Measurements from ENCODE around the gene GOLIM4. TPM values are rescaled to one million over a fixed set of nuclear protein-coding genes. Genes with fewer than 3 reads are reported as not detected.

The GOLIM4 gene
- total RNA-seq, 1 donor from 2014 or later: 43.1 TPM

GRCh38 chr3:167976516-167977361 lies 119.0 kb downstream of the GOLIM4 start:
- H3K36me3 ChIP-seq: no peaks in the 10 kb centered on the region
- no peaks in the 10 kb centered on the region for H3K4me1 ChIP-seq
- TF ChIP-seq CTCF (IDR thresholded peaks at IDR 0.05): no peak
- intact Hi-C loops (cut with DNase I): no loop called here
- H3K9me3 ChIP-seq: no peaks in the 10 kb centered on the region
- DNase-seq (ENCODE audit: low spot score in 2 of 2): no peak
- no peak overlapping the region for H3K27ac ChIP-seq
- no peak overlapping the region for H3K4me3 ChIP-seq
- H3K27me3 ChIP-seq: no peaks in the 10 kb centered on the region

- no peaks in the 10 kb centered on the region for H3K36me3 ChIP-seq
Measured at GRCh38 chr3:167973901-167974300, 121.8 kb downstream of the GOLIM4 start.

GRCh38 chr3:167973046-167973445 lies 122.7 kb downstream of the GOLIM4 start:
- H3K4me3 ChIP-seq: no peak overlapping the region
- intact Hi-C loops (cut with DNase I): no loop called here
- H3K27ac ChIP-seq: no peak overlapping the region
- no peaks in the 10 kb centered on the region for H3K4me1 ChIP-seq
- H3K27me3 ChIP-seq: no peaks in the 10 kb centered on the region
- no peaks in the 10 kb centered on the region for H3K36me3 ChIP-seq
- DNase-seq (ENCODE audit: low spot score in 2 of 2): no peak
- H3K9me3 ChIP-seq: no peaks in the 10 kb centered on the region
- TF ChIP-seq CTCF (IDR thresholded peaks at IDR 0.05): no peak

More at GRCh38 chr3:167973901-167974300, 121.8 kb downstream of the GOLIM4 start:
- H3K9me3 ChIP-seq: no peaks in the 10 kb centered on the region
- intact Hi-C loops (cut with DNase I): no loop called here
- DNase-seq (ENCODE audit: low spot score in 2 of 2): no peak
- H3K4me1 ChIP-seq: no peaks in the 10 kb centered on the region
- TF ChIP-seq CTCF (IDR thresholded peaks at IDR 0.05): no peak
- H3K4me3 ChIP-seq: no peak overlapping the region
- no peaks in the 10 kb centered on the region for H3K27me3 ChIP-seq
- no peak overlapping the region for H3K27ac ChIP-seq

GRCh38 chr3:167972502-167972901 lies 123.2 kb downstream of the GOLIM4 start:
- intact Hi-C loops (cut with DNase I): no loop called here
- Histone ChIP-seq H3K36me3 (no peaks in the 10 kb centered on the region), H3K27ac (no peak overlapping the region), H3K9me3 (no peaks in the 10 kb centered on the region), H3K27me3 (no peaks in the 10 kb centered on the region), H3K4me1 (no peaks in the 10 kb centered on the region), H3K4me3 (no peak overlapping the region)
- no peak for TF ChIP-seq CTCF (IDR thresholded peaks at IDR 0.05)
- no peak for DNase-seq (ENCODE audit: low spot score in 2 of 2)

- no peak overlapping the region for H3K4me3 ChIP-seq
- DNase-seq (ENCODE audit: low spot score in 2 of 2): no peak
- H3K4me1 ChIP-seq: no peaks in the 10 kb centered on the region
- H3K9me3 ChIP-seq: no peaks in the 10 kb centered on the region
- no peak overlapping the region for H3K27ac ChIP-seq
- no peak for TF ChIP-seq CTCF (IDR thresholded peaks at IDR 0.05)
- H3K36me3 ChIP-seq: no peaks in the 10 kb centered on the region
- no peaks in the 10 kb centered on the region for H3K27me3 ChIP-seq
- intact Hi-C loops (cut with DNase I): no loop called here
Measured at GRCh38 chr3:167969548-167969947, 126.2 kb downstream of the GOLIM4 start.

Data from ascending aorta (tissue), 2 donors.